Stimulated activated CD8-positive, alpha-beta memory T cell treated with anti-CD3 and anti-CD28 coated beads, Interleukin-15, amount 100 ng/mL, for 48 hours (primary cell): ENCODE data around the gene TPRA1.

Experiments
- DNase-seq, 2 donors: peaks; one replicate each; pipeline ENCODE4 v3.0.0-alpha.2; 2020; ENCODE audit warnings: low read depth in 2 of 2

The TPRA1 gene

DNA sequence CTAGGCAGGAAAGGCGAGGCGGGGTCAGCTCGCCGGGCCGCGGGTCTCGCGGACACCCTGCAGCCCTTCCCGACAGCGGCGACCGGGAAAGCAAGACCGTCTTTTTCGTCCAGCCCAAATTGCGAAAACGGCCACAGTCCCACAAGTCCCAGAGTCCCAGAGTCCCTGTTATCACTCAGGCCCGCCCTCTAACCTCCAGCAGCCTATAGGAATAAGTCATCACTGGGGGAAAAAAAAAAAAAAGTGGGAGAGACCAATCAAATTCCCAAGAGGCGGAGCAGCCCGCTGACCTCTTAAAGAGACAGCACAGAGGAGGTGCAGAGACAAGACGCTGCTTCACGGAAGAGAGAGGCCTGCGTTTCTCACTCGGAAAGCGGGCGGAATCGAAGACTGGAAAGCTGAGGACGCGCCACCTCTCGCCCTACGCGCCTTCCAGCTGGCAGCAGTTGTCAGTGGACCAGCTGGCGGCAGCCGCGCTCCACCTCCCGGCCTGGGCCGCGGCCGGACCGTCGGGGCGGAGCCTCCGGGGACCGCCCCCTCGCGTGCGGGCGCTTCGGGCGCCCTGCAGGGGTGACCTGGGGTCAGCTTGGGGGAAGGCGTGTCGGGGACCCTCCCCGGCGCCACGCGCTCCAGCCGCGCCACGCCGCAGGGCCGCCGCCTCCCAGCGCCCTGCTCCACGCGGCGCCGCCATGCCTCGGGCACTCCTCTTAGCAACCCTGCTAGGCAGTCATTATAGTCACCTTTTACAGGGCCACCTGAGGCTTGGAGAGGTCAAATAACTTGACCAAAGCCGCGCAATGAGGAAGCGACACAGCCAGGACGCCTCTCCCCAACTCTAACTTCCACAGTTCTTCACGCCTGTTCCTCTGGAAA, at the start of gene TPRA1:
TSS of gene TPRA1 (minus strand) at position 141 of the 873 bp plus-strand sequence. CDS start 10,587 bp downstream, outside the sequence.
- peak; percentile 69 to 75 for DNase-seq

DNA sequence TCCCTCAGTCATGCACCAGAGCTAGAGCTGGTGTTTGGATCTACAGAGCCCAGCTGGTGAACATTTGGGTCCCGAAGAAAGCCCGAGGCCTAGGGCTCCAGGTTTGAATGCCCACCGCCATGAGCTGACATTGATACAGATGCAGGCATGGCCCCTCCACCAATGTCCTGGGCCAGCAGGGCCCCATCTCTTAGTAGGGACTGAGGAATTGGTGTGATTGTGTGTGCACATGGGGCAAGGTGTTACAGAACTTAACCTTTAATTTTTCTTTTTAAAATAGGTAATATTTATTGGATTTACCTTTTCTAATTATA, 49.5 kb upstream of the TPRA1 start:
- no peak for DNase-seq

DNA sequence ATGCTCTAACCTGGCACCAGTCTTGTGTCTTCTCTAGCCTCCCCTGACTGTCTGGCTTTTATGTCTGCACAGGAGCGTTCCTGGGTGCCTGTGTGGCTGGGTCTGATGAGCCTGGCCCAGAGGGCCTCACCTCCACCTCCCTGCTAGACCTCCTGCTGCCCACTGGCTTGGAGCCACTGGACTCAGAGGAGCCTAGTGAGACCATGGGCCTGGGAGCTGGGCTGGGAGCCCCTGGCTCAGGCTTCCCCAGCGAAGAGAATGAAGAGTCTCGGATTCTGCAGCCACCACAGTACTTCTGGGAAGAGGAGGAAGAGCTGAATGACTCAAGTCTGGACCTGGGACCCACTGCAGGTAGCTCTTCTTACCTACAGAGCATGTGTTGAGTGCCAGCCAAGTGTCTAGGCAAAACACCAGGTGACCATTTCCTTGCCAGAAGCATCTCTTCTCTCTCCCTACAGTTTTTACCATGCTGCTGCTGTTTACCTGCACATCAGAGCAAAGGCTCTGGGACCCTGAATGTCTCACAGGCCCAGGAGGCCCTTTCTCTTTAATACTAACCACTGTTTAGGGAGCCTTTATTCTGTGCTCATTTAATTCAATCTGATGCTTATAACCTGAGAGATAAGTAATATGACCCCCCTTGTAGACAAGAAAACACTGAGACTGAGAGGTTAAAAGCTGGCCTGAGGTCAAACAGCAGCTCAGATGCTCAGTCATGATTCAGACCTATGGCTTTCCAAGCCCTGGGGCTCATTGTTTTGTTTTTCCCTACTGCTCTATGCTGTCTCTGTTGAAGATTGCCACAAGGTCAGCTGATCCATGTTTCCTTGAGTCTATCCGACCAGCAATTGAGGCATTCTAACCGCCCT, 48.9 kb upstream of the TPRA1 start:
- no peak for DNase-seq

DNA sequence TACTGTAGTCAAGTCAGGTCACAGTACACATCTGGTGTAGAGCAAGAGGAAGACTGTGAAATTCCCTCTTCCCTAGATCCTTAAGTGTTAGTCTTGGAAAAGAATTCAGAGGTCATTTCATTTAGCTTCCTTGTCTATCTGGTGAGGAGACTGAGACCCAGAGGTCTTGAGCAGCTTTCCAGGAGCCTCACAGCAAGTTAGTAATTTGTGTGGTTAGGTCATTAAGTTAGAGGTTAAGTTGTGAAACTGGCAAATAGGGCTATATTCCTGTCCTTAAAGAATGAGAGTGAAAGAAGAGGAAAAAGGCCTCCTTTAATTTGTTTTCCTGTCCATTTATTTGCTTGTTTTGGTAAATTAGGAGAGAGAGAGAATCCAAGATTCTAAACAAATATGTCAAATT, 47.4 kb upstream of the TPRA1 start:
- no peak for DNase-seq

GRCh38 chr3:127637546-127637945, 47.0 kb upstream of the TPRA1 start:
- DNase-seq = no peak

DNA sequence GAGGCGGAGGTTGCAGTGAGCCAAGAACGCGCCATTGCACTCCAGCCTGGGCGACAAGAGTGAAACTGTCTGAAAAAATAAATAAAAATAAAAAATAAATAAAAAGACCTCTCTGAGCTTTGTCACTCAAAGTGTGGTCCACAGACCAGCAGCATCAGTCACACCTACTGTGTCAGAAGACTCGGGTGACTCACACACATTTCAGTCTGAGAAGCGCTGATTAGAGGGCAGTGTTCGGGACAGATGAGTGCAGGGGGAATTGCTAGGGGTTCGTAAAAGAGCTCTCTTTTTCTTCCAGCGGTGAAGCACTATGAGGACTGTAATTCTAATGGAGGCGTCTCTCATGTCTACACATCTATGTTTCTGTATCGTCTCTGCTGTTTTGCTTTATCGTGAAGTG, 44.1 kb upstream of the TPRA1 start:
- DNase-seq = no peak

GRCh38 chr3:127632035-127632820, 41.7 kb upstream of the TPRA1 start:
- DNase-seq = no peak

- DNase-seq = no peak
Observed at GRCh38 chr3:127630811-127631714, 40.5 kb upstream of the TPRA1 start.

DNA sequence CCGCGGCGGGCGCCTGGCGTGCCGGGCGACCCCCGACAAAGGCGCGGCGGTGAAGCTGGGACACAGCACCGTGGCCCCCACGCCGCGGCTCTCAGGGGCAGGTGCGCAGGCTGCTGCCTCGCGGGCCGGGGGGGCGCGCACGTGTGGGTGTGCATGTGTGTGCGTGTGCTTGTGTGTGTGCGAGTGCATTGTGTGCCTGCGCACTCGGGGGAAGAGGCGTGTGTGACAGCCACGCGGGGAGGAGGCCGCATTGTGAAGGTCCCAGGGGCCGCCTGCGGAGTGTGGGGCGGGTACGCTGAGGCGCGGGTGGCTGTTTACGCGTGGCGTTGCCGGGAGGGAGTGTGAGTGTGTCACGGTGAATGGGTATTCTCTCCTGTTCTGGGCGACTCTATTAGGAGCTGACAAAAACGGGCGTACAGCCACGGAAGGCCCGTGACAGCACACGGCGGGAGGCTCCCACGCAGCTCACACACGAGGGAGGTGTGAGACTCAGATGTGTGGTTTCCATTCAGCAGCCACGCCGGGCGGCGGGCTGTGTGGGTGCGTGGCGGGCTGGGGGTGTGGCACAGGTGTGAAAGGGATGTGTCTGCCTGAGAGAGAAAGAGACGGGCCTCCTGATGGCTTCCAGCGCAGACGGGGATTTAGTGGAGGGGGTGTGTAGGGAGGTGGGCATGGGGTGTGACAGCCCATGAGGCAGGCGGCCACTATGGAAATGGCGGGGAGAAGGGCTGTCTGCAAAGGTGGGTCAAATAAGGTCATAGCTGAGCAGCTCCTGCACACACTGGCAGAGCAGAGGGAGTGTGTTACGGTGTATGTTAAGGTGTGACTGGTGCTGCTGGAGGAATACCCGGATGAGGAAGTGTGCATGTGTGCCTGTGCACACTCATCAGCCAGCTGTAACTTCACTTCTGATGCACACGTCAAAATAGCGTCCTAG, 39.2 kb upstream of the TPRA1 start:
- no peak for DNase-seq

GRCh38 chr3:127628788-127629466, 38.4 kb upstream of the TPRA1 start, which contains the start of gene PODXL2:
TSS of gene PODXL2 (plus strand) at chr3:127629185. CDS start at chr3:127629220, 35 bp downstream.
- DNase-seq = no peak

DNA sequence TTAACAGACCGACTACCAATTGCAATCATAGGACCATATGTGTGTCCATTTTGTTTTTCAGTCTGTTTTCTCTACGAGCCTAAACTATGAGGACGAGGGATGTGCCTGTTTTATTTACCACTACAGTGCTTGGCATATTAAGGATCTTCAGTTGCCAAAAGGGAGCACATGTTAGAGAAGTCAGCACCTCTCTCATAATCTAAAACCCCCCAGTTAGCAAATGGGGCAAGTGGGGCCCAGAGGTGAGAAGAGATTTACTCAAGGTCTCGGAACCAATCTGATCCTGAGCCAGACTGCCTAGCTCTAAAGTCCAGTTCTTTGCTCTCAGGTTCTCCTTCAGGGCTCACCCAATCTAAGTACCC, 37.9 kb upstream of the TPRA1 start:
- no peak for DNase-seq

DNA sequence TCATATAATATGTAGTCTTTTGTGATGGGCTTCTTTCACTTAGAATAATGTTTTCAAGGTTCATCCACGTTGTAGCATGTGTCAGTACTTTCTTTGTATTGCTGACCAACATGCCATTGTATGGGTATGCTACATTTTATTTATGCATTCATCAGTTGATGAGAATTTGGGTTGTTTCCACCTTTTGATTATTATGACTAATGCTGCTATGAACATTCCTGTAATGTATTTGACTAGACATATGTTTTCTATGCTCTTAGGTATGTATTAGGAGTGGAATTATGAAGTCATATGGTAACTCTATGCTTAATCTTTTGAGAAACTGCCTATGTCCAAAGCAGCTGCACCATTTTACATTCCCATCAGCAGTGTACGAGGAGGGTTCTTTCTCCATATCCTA, 35.3 kb upstream of the TPRA1 start:
- no peak for DNase-seq

DNA sequence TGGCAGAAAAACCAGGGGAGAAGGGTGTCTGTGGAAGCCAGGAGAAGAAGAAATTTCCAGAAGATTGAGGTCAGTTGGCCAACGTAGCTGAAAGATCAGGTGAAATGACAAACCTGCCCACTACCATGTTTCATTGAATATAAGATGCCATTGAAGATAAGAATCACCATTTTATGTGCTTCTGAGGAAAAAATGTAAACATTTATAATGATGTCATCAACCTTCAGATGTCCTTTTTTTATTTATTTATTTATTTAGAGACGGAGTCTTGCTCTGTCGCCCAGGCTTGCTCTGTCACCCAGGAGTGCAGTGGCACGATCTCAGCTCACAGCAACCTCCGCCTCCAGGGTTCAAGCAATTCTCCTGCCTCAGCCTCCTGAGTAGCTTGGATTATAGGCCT, 33.5 kb upstream of the TPRA1 start:
- DNase-seq = no peak

DNA sequence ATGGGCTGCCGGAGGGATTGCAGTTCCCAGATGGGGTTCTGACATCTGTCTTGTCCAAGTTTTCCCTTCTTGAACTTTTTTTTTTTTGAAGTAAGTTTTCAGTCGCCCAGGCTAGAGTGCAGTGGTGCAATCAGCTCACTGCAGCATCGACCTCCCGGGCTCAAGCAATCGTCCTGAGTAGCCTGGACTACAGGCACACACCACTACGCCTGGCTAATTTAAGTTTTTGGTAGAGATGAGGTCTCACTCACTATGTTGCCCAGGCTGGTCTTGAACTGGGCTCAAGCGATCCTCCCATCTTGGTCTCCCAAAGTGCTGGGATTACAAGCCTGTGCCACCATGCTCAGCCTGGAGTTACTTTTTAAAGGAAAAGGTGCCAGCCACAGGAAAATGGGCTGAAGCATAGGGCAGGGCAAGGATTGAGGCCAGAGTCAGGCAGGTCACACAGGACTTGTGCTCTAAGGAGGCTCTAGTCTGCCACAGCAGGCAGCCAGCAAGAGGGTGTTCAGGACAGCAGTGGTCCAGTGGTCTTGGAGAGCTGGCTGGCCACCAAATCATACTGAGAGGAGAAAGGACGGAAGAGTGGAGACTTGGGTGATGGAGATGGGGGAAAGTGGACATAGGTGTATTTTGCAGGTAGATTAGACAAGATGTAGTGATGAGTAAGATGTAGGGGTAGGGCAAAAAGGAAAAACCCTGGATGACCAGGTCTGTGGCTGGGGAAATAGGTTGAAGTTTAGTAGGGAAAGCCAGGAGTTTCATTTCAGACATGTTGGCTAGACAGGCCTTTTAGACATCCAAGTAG, 32.4 kb upstream of the TPRA1 start:
- no peak for DNase-seq

- no peak for DNase-seq
Observed at GRCh38 chr3:127622031-127622430, 31.5 kb upstream of the TPRA1 start.

DNA sequence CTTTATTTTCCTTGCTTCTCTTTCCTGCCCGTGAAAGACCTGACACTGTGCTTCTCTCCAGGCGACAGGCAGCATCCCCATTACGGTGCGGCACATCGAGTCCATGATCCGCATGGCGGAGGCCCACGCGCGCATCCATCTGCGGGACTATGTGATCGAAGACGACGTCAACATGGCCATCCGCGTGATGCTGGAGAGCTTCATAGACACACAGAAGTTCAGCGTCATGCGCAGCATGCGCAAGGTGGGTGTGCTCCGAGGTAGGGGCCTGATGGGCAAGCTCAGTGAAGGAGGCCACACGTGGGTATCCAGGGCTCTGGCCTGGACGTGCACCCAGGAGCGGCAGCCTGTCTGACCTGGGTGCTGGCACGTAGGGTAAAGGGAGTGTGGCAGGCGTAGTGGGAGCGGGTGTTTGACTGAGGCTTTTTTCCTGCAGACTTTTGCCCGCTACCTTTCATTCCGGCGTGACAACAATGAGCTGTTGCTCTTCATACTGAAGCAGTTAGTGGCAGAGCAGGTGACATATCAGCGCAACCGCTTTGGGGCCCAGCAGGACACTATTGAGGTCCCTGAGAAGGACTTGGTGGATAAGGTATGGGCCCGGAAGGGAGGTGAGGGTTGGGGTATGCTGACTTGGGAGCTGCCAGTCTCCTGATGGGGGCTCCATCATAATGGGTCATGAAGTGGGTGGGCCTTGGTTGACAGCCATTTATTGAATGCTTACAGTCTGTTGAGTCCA, 30.3 kb upstream of the TPRA1 start:
- no peak for DNase-seq

GRCh38 chr3:127618891-127619290, 28.4 kb upstream of the TPRA1 start:
- DNase-seq = no peak
